ENCODE results near the gene DIAPH2.
"Not testable (repeated sequence)": the region's sequence is repeated elsewhere in the genome, so short reads cannot be mapped to it uniquely, and the experiment has no call there.

The DIAPH2 gene

DNA sequence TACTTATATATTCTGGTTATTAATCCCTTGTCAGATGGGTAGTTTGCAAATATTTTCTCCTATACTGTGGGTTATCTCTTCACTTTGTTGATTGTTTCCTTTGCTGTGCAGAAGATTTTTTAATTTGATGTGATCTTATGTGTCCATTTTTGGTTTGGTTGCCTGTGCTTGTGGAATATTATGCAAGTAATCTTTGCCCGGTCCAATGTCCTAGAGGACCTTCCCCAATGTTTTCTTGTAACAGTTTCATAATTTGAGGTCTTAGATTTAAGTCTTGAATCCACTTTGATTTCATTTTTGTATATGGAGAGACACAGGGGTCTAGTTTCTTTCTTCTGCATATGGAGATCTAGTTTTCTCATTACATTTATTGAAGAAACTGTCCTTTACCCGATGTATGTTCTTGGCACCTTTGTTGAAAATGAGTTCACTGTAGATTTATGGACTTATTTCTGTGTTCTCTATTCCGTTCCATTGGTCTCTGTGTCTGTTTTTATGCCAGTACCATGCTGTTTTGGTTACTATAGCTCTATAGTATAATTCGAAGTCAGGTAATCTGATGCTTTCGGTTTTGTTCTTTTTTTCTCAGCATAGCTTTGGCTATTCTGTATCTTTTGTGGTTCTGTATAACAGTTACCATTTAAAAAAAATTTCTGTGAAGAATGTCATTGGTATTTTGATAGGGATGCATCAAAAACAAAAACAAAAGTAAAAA lies 34.7 kb downstream of the DIAPH2 start:
- DNase-seq, result no peak

DNA sequence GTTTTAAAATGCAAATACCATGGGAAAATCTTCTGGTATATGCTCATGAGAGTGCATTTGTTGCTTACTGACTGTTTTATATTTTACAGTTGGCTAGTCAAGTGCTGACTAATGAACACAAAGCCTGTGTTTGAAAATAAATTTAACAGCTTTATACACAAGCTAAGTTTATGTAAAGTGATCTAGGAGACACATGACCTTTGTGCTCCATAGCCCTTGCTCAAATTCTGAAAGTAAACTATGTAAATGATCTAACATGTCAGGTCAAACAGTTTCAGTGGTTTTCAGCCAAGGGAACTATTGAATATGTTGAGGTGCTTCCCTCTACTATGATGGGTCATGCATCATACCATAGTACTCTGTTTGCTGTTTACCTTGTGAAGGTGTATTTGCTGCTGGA lies 36.7 kb downstream of the DIAPH2 start:
- DNase-seq, result no peak

DNA sequence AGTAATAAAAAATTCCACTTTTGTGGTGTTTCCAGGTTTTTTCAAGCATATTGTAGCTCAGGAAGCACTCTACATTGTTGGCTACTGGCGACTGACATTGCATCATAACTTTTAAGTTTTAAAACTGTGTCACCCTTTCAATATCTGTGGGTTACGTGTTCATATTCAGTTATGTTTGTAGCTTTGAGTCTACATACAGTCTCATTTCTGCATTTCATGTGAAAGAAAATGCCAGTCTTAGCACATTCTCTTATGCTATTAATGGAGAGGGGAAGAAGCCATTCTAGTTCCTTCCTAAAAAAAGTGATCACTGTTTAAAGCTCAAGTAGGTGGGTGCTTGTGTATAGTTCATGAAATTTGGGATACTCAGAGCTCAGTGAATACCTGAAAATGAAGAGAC lies 38.1 kb downstream of the DIAPH2 start:
- no peak for DNase-seq

DNA sequence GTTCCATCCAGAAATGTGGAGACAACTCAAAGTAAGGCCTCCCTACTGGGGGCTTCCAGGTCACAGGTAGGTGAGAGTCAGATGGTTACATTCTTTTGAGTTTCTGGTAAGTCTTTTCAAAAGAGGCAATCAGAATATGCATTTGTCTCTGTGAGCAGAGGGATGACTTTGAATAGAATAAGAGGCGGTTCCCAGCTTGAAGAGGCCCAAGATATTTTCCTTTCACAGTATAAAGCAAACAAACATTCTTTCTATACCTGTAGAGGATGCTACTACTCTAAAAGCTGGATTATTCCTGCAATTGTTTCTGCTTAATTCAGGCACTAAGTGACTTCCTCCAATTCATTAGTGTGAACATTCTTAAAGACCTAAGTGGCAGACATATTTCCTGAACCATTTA lies 44.4 kb downstream of the DIAPH2 start:
- DNase-seq, result no peak

DNA sequence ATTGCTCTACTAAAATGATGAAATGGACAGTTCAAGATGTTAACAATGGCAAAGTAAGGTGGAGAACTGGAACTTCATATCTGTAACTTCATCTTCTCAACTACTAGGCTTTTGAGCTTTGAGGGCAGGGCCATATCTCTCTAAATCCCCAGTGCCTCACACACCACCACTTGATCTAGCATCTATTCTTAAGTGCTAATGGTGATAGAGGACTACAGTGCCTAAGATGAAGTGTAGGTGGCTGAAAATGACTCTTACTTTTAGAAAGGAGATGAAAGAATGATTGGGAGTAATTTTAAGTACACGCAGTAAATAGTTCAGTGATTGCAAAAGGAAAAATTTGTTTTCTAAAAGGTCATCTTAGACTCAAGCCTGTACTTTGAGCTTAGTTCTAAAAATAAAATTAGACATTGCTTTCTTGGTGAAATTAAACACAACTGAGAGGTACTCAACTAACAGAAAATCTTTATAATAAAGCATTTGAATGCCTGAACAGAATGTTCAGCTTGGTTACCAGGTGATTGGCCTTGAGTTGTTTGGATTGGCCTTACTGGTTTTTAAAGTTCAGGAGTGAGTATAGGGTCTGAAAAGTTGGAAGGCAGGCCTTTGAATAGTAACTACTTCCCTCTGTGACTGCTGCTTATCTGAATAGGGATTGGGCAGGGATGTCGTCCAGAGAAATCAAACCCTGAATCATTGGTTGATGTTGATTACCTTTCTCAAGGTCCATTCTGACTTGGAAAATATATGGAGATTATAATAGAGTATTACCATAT lies 45.4 kb downstream of the DIAPH2 start:
- DNase-seq, result no peak

DNA sequence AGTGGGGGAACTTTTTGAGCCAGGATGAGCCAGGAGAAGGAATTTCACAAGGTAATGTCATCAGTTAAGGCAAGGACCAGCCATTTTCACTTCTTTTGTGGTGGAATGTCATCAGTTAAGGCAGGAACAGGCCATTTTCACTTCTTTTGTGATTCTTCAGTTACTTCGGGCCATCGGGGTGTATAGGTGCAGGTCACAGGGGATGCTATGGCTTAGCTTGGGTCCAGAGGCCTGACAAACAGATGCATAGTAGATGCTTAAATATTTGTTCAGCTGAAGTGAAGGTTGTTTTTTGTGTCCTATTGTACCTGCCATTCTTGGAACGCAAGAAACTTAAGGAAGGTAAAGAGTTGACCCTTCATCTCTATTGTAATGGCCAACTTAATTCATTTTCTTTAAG lies 46.4 kb downstream of the DIAPH2 start:
- not testable (repeated sequence) for DNase-seq

DNA sequence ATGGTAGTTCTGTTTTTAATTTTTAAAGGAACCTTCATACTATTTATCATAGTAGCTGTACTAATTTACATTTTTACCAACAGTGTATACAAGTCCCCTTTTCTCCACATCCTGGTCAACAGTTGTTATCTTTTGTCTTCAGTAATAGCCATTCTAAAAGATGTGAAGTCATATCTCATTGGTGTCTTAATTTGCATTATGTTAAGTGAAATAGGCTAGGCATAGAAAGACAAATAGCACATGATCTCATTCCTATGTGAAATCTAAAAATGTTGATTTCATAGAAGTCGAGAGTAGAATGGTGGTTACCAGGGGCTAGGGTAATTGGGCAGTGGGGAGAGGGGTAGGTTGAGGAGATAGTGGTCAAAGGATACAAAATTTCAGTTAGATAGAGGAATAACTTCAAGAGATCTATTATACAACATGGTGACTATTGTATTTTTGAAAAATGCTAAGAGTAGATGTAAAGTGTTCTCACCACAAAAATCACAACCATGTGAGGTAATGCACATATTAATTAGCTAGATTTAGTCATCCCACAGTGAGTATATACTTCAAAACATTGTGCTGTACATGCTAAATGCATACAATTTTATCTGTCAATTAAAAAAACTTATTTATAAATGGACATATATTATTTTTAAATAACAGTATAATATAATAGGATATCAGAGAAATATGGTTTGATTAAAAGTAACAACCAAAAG lies 58.9 kb downstream of the DIAPH2 start:
- DNase-seq, result no peak

DNA sequence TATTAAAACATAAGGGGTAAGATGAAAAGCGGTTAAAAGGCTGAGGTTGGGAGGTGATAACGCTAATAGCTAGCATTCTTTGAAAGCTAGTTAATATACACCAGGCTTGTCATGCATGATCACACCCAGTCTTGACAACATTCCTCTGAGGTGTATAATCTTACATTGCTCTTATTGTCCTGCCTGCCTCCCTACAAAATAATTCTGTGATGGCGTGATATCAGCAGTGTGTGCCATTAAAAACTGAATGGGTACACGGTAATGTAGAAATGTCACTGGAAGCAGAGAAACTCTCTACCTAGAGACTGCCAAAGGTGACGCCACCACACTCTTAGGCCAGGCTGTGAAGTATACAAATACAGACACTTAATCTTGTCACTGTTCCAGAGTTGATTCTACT lies 68.1 kb downstream of the DIAPH2 start:
- no peak for DNase-seq

DNA sequence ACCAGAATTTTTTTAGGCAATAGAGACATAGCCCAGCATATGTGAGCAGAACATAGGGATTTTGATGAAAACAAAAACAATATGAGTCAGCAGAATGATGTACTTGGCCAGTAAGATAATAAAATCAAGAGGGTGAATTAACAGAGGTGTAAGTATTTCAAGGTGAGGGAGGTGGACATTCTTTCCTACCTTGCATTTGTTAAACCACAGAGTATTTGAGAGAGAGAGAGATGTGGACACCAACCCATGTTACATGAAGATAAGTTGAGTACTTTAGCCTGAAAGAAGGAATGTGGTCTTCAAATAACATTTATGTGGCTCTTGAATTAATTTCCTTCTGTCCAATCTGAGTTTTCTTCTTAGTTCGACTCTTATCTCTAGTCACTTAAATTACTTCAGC lies 68.6 kb downstream of the DIAPH2 start:
- DNase-seq, result no peak

DNA sequence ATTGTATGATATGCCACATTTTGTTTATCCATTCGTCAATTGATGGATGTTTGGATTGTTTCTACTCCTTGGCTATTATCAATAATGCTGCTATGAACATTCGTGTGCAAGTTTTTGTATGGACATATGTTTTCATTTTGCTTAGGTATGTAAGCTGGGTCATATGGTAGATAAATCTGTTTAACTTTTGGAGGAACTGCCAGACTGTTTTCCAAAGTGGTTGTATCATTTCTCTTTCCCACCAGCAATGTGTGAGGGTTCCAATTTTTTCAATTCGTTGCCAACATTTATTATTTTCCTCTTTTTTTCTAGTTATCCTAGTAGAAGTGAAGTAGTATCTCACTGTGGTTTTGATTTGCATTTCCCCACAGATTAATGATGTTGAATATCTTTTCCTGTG lies 71.8 kb downstream of the DIAPH2 start:
- DNase-seq, result no peak

DNA sequence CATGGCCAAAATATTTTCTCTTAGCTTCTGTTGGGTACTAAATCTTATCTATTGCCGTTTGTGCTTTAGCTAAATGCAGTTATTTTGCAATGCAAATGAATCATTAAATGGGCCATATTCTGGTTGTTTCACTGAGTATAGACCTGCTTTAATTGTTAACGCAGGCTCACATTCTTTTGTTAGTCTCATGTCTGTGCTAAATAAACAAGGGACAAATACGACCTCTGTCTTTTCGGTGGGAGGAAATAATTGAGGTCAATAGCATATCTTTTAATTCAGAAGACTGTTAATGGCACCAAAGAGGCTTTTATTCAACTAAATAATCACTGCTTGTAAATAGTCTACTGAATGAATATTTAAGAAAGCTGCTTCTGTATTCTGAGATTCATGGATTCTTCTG lies 76.9 kb downstream of the DIAPH2 start:
- no peak for DNase-seq

DNA sequence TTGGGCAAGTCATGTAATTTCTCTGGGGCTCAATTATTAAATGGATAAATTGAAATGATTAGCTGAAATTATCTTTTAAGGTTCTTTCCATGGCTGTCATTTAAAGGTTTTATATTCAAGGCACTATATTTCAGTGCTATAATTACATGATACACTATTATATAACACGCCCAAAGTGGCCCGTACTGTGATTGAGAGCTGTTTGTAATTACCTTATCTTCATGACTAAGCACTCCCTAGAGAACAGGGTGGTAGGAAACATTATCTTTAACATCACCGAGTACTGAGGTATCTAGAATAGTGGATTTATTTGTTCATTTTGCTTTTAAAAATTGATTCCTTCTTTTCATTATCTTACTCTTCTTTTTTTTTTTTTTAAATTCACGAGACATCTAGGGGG lies 79.0 kb downstream of the DIAPH2 start:
- no peak for DNase-seq

DNA sequence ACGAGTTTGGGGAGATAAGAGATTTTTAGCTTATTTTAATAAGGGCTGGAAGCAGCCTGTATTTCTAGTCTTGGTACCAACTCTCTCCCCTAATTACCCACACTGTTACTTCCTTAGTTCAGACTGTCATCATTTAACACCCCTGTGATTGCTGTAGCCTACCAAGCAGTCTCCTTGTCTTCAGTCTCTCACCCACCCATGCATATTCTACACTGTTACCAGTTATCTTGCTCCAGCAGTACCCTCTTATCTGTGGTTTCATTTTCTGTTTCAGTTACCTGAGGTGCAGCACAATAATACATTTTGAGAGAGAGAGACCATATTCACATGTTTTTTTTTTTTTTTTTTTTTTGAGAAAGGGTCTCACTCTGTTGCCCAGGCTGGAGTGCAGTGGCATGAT lies 80.2 kb downstream of the DIAPH2 start:
- no peak for DNase-seq

DNA sequence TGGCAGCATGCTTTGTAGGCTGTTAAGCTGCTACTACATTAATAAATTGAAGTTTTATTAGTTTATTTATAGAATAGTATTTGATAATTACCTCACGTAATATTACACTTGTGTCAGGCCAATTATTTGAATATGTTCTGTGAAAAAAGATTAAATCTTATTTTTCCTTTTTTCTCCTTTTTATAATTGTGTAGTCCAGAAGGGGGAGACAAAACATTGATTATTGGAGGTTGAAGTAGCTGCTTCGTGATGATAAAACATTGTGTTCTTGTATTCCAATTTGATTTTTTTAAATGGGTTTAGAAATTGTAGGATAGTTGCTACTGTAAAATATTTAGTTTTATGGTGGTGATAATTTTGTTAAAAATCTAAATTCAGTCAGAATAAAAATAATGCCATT lies 85.7 kb downstream of the DIAPH2 start:
- DNase-seq, result peak; percentile 3

DNA sequence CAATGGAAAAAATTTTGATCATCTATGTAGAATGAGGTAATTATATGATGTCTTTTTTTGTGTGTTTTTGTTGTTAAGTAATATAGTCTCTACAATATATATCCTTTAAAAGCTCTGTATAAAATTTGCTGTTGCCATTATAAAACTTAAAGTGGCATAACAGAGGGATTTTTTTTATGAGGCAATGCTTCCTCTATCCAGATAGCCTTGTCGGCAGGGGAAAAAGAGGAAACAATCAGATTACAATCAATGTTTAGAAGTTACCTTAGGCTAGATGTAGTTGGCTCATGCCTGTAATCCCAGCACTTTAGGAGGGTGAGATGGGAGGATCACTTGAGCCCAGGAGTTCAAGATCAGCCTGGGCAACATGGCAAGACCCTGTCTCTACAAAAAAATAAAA lies 86.8 kb downstream of the DIAPH2 start:
- DNase-seq, result no peak

DNA sequence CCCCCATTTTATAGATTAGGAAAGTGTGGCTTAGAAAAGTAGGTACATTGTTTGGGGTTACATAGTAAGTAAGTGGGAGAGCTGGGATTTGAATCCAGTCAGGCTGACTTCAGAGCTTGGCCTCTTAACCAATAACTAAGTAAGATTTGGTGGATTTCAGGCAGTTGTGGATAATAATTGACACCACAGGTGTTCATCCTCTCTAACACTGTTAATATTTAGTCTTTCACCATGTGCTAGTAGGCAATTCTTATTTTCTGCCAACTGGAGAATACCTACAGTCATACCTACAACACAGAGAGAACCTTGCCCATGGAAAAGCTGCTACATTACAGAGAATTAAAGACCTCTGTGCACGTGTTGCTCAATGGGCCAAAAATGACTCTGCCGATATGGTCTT lies 89.5 kb downstream of the DIAPH2 start:
- DNase-seq, result no peak

DNA sequence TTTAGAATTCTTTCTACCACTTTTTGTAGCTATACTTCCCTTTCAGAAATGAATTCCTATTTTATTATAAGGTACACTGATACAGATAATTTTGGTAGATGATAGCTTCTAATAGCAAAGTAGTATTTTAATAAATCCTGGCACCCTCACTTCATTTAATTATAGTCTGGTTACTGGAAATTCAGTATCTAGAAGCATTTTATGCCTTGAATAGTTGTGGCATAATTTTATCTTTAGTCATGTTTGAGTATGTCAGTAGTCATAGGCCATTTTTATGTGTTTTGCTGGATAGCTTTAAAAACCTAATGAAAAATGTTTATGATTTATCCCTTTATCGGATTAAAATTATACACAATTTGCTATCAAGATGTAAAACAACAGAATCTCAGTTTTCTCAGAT lies 92.3 kb downstream of the DIAPH2 start:
- DNase-seq, result no peak

DNA sequence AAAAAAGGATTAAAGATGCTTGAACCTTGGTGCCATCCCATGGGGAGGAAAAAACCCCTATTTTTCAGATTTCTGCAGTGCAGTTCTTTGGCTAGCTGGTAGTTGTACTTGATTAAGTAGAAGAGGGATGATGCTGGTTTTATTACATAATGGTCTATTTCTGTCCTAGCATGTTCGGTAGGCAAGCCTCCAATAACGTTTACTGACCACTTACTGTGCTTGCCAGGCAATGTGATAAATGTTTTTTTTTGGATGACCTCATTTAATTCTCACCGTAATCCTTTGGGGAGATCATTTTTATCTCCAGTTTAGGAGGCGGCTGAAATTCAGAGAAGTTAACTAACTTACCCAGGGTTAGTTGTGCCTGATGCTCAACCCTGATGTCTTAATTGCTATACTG lies 106.9 kb downstream of the DIAPH2 start:
- no peak for DNase-seq

DNA sequence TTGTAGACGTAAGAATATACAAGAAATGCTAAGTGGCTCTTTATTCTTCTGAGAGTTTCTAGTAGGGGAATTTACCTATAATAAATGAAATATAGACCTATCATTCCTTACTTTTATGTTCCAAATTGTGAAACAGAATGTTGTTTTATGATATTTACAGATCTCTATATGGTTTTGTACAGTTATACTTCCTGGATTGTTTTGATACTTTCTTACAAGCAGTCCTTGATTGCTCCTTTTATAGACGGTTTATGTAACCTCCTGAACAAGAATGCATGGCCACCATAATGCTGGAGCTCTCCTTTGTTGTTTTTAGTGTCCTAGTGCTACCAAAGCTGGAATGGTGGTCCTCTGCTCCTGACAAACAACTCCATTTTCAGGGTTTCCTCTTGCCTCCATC lies 107.4 kb downstream of the DIAPH2 start:
- DNase-seq, result no peak

DNA sequence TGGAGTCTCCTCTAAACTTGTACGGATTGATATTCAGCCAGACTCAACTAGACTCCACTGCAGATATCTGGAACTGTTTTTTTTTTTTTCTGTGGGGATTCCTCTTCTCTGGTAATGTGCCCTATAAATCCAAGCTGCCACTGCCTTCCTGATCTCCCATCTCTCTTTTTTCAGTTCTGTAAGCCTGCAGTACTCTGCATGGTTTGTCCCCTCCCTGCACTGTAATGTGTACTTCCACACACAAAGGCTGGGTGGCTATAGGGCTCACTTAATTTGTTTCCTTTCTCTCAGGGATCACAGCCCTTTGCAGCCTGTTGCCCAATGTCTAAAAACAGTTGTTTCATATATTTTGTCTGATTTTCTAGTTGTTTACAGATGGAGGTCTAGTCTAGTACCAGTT lies 114.3 kb downstream of the DIAPH2 start:
- DNase-seq, result no peak

DNA sequence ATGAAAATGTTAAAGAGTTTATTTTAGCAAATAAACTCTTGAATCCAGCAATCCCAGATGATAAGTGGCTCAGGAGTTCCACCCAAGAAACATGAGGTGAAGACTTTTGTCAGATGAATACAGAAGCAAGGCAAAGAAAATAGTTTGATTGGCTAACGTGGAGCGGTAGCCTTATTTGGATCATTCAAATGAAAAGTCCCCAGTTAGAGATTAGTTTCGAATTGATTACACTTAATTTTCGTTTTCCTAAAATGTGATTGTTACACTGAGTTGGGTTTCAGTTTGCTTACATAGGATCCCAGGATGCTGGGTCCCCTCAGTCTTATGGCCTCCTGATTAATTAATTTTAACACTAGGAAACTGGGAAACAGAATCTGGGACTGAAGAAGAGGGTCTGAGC lies 122.7 kb downstream of the DIAPH2 start:
- no peak for DNase-seq

DNA sequence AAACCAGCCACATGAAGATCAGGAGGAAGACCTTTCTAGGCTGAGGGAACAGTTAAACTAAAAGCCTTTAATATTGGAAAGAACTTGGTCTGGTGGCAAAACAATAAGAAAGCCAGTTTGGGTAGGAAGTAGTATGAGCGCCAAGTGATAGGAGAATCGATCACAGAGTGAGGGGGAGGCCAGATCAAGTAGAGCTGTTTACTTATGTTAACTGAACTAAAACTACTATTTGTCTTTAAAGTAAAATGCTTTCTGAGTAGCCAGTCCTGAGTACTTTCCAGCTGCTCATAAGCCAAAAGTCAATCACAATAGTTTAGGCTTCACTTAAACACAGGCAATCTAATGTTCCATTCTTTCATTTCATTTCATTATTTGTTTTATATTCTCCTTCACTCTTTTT lies 136.3 kb downstream of the DIAPH2 start:
- no peak for DNase-seq

DNA sequence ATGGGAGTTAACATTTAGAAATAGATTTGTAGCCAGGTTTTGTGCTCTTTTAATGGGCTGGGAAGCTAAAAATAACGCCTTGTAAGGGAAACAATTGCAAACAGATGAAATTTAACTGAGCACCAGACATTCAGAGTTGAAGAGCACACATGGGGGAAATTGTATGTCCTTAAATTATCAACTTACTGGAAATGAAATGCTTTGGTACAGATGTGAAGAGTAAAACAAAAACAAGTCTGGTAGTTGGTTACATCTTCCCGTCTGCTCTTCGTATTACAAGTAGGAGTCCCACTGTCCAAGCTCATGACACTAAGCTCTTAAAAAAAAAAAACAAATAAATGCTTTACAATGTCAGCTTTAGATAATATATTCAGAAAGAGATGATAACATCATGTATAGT lies 139.5 kb downstream of the DIAPH2 start:
- no peak for DNase-seq

DNA sequence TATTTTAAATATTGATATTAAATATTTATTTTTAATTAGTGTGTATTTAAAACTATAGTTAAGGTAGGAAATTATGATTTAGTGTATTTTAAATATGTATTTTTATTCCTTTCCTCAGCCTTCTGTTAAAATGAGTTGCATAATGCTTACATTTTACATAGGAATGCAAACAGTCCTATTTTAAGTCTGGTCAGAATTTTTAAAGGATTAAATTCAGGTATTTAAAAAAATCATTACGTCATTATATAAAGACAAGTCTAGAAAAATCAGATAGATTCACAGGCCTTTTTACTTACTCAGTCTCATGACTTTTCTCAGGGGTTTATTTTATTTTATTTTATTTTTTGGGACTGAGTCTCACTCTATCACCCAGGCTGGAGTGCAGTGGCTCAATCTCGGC lies 148.7 kb downstream of the DIAPH2 start:
- DNase-seq, result no peak
